Caki2 (cell line): Measurements from ENCODE around the gene ZNF883. TPM values are rescaled to one million over a fixed set of nuclear protein-coding genes. Genes with fewer than 3 reads are reported as not detected.

Experiments used
- DNase-seq: peaks from one replicate; pipeline ENCODE4 v3.0.0-alpha.2; 2015; ENCODE audit warnings: low read depth
- in situ Hi-C: cut with HindIII; loops from 2 replicates; pipeline ENCODE4 v1.10.0; 2016; ENCODE audit warnings: low sequenced_read_pairs, low pct_unique_long_range_greater_than_20kb, mixed read lengths
- total RNA-seq: library from RNA; depleted of rRNA; stranded (reverse); fragments of >200 nt; shearing (Covaris generic); gene quantifications from 2 replicates; pipeline ENCODE4 v1.2.3, GENCODE V29; 2014; ENCODE audit warnings: low replicate concordance; rRNA removed

ZNF883 gene
- total RNA-seq, 1 experiment from 2014 or later = not detected

DNA sequence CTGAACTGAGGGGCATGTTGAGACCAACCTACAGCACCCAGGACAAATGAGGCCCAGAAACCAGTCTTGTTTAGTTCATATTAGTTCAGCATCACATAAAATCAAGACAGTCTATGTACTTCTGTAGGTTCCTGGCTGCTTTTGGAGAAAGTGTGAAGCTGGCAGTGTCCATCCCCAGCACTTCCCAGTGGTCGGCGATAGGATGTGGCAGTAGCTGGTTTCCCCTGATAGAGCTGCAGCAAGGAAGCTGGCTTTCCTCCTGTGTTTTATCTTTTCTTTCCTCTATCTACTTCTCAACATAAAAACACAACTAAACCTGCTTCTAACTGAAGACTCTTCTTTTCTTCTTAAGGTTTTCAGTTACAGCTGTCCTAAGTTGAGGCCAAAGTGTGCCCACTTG is 78.3 kb downstream of the ZNF883 start:
- in situ Hi-C loops = no loop called here
- no peak for DNase-seq

DNA sequence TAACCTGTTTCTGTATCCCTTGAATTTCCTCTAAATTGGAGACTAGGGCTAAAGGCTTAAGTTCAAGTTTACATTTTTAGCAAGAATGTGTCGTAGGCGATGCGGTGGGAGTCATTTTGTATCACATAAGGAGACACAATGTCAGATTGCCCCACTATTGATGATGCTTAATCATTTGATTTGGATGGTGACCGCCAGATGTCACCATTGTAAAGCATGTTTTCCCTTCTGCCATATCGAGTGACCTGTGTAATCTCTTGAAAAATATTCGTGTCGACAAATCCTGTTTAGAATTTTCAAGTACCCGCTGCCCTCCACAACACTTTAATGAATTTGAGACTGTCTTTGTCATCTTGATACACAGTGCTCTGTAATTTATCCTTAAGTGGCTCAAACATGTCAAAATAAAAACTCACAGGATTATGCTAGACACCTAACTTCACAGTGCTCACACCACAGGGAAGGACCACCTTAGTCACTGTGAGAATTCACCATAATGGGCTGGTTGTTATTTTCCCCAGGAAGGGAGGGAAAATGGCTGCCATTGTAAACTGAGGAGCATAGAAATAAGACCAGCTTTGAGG is 86.8 kb downstream of the ZNF883 start:
- in situ Hi-C loops = no loop called here
- DNase-seq = peak; percentile 21

DNA sequence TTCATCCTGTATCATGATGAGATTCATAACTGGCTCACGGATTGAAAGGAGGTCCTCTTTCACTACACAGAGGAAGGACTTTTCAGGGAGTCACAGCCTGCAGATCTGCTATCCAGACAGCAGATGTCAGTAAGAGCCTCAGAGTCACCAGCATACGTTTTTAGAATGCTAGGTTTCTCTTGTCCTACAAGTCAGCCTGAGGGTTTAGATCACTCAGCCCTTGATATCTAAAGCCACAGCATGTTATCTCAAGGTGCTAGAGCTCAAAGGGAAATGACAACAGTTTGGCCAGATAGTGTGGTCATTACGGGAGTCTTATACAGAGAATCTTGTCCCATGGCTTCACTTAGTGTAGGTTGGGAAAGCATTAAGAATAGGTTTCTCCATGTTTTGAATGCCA is 90.4 kb downstream of the ZNF883 start:
- in situ Hi-C loops = no loop called here
- DNase-seq = no peak

DNA sequence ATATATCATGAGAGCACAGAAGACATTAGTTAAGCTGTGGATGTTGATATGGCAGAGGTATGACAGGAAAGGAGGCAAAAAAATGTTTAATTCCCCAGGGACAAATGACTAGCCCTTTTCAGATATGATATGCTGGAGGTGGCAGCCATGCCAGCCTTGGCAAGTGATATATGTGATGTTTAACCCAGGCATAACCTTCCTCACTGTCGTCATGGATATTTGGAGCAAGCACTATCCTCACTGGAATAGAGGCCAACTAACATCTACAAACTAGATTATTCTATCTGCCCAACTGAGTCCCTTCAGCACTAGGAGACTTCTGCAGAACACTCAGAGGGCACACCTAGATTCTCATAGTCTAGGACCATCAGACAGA is 94.0 kb downstream of the ZNF883 start:
- no peak for DNase-seq
- in situ Hi-C loops = no loop called here

DNA sequence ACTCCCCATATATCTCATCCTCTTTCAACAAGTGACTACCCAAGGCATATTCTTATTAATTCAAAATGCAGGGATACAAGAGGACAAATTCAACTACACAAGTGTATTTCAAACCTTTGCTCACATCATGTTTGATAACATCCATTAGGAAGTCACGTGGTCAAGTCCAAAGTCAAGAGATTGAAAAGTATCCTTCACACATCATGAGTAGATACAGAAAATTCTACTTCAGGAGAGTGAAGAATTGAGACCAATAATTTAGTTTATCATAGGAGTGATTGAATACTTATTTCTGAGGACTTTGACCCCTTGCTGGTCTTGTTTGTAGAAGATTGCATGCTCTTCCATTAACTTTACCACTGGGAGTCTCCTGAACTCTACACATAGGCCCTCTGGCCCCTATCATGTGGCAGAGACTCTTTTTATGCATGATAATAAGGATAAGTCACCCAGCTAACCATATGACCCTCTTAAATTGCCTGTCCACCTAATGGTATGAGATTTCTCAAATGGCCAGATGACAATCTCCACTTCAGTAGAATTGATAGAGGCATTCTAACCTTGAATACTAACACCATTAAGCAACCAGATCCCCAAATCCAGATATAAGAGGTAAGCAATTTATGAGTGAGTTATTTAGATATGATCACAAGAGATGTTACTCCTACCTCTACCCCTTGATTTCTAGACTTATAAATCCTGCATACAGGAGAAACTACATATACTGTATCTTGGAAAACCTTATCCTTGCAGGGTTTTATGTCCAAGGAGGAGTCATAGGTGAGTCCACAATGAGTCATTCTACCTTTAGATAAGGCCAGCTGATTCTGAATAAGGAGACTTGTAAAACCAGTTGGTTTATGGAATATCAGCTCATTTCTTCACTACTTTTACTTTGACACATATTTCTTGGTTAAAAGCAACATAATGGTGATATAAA is 94.7 kb downstream of the ZNF883 start:
- no peak for DNase-seq
- in situ Hi-C loops = no loop called here

DNA sequence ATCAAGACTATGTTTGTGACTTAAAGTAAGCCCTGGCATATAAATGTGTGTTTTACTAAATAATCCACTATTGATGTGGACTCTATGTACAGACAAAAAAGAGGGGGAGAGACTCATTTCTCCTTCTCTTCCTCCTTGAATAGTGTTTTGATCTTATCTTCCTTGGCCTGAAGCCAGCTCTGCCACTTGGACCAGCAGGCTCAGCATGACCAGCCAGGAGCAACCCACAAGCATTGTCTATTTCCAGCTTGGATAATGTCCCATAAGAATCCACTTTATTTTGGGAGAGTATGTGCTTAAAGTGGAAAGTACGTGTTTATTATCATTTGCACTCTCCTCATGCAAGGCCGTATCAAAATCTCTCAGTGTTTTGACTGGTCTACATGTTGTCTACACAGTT is 97.5 kb downstream of the ZNF883 start:
- no peak for DNase-seq
- in situ Hi-C loops = no loop called here

DNA sequence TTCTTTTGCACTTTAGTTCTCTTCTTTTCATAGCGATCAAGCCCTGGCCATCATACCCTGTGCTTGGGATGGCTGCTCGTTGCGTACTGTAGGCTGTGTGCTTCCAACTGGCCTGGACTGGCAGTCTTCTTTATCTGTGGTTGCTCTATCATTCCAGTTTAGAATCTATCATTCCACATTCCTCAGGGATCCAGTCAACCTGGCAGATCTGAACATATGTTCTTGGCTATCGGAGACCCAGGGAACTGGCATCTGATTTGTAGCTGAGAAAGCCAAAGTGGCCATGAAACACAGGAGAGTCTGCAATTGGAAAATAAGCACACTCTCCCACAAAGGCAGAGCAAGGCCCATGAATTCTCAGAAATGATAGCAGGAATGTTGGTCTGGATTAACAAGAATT is 98.7 kb downstream of the ZNF883 start:
- DNase-seq = no peak
- in situ Hi-C loops = no loop called here

DNA sequence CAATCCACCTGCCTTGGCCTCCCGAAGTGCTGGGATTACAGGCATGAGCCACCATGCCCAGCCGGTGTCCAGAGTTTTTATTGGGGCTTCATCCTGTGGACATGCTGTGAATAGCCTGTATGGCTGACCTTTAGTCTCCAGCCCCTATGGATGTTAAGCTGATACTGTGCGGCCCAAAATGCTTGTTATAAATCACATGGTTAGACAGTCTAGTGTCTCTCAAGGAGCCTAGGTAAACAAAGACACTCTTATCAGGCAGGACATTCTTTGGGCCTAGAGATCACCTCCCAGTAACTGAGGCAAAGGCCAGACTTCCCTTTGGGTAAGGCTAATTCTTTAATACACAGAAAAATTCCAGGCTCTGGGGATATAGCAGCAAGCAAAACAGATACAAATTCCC is 99.4 kb downstream of the ZNF883 start:
- DNase-seq = no peak
- in situ Hi-C loops = no loop called here

DNA sequence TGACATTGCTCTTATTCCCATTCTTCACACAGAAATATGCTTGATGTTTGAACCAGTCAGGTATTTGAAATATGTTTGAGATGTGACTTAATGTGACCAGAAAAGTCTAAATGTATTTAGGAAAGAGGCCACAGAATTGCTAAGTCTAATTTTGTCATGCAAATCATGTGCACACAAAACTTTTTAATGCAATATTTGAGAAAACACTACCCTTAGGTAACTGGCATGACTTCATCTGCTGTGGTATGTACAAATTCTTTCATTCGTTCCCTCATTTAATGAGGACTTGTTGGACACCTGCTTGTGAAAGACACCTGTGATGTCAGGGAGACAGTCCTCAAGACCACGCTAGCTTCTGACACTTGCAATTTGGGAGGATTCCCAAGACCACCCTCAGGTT is 100.3 kb downstream of the ZNF883 start:
- in situ Hi-C loops = no loop called here
- DNase-seq = no peak

Other genes with a start within 250 kb of the ZNF883 start
- not detected in 2 replicates for gene SLC46A2, start 121.3 kb downstream of the ZNF883 start, total RNA-seq
- not detected in 2 replicates for gene ZFP37, start 44.5 kb upstream of the ZNF883 start, total RNA-seq
- 1.4 and 4.7 TPM in 2 replicates for gene SLC31A2, start 138.8 kb upstream of the ZNF883 start, total RNA-seq
- gene FKBP15, start 209.1 kb upstream of the ZNF883 start, total RNA-seq = 5.3 and 7.7 TPM in 2 replicates
- gene SLC31A1, start 209.4 kb upstream of the ZNF883 start, total RNA-seq = 9.4 and 13.3 TPM in 2 replicates